Muscle of leg (tissue), 11 donors: ENCODE measurements around the gene SYNGR2. TPM values are rescaled to one million over a fixed set of nuclear protein-coding genes. Genes with fewer than 3 reads are reported as not detected.
A peak's percentile ranks its signal among the peaks of the same experiment; 100 is the strongest.

Experiments
- DNase-seq: peaks from one replicate; pipeline ENCODE4 v3.0.0; 2013
- H3K27ac ChIP-seq: one replicate; pipeline ENCODE4 v1.5.1; 2013; ENCODE audit warnings: mild to moderate bottlenecking, low read length, control low read depth
- H3K27me3 ChIP-seq: one replicate; pipeline ENCODE4 v1.6.1; 2013; ENCODE audit warnings: low read length; ENCODE audit not compliant: control insufficient read depth, insufficient read depth
- H3K36me3 ChIP-seq: one replicate; pipeline ENCODE4 v1.6.1; 2013; ENCODE audit warnings: low read length; ENCODE audit not compliant: control insufficient read depth, insufficient read depth
- H3K4me1 ChIP-seq: one replicate; pipeline ENCODE4 v1.6.1; 2013; ENCODE audit warnings: low read length; ENCODE audit not compliant: control insufficient read depth, insufficient read depth
- H3K4me3 ChIP-seq: one replicate; pipeline ENCODE4 v1.5.1; 2013; ENCODE audit warnings: low read length, control low read depth
- H3K9me3 ChIP-seq: replicated peaks from 2 replicates; pipeline ENCODE4 v1.6.1; 2013; ENCODE audit warnings: low read depth, low read length; ENCODE audit not compliant: control insufficient read depth
- WGBS: methylation state at CpG from one replicate; pipeline ENCODE4 v1.1.5; 2013; ENCODE audit warnings: missing lambda C conversion rate; ENCODE audit not compliant: insufficient coverage; 5-methylcytosine and 5-hydroxymethylcytosine counted together
- polyA plus RNA-seq, 8 donors: library from polyadenylated mRNA; unstranded; fragments of 120-200 nt; gene quantifications; one replicate each; pipeline versions ENCODE4 v1.2.1 to v1.2.3, GENCODE V29; 2013; ENCODE audit warnings: inconsistent platforms in 1 of 8, low replicate concordance in 1 of 8; ENCODE audit not compliant: insufficient read length in 8 of 8, insufficient read depth in 1 of 8
- total RNA-seq: library from RNA; stranded (reverse); fragments of 120-200 nt; gene quantifications from one replicate; pipeline ENCODE4 v1.2.4, GENCODE V29; 2013

SYNGR2 gene
- total and polyA plus RNA-seq, 9 donors = 31.4 to 103 (median 86.3) TPM

GRCh38 chr17:78182504-78182903, 14.1 kb downstream of the SYNGR2 start:
- whole genome bisulfite sequencing = 86% methylated on average over 11 of the region's 13 CpGs
- DNase-seq = no peak
- no peak overlapping the region for H3K27ac ChIP-seq
- peaks cover 34% of the 10 kb centered on the region for H3K36me3 ChIP-seq
- H3K27me3 ChIP-seq = no peaks in the 10 kb centered on the region
- no peaks in the 10 kb centered on the region for H3K9me3 ChIP-seq
- H3K4me3 ChIP-seq = no peak overlapping the region
- H3K4me1 ChIP-seq = peaks cover 53% of the 10 kb centered on the region

DNA sequence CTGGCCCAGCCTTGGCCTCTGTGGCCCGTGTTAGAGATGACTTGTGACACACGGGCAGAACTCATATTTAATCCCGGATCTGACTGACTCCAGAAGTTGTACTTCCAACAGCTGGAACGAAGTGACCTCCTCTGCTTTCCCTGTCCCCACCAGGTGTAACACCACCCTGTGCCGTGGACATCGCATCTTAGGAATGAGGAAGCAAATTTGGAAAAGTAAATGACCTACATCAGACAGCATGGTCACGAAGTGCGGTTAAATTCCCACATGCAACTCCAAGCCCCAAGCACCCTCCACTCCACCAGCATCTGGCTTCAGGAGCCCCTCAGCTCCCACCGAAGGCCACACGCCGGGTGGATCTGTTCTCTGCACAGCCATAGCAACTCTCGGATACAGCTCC, 15.5 kb downstream of the SYNGR2 start:
- H3K4me1 ChIP-seq = peaks cover 49% of the 10 kb centered on the region
- 51% methylated on average over 3 of the region's 12 CpGs for WGBS
- peaks cover 25% of the 10 kb centered on the region for H3K36me3 ChIP-seq
- peak overlapping the region; percentile 20 for H3K27ac ChIP-seq
- H3K27me3 ChIP-seq = no peaks in the 10 kb centered on the region
- H3K4me3 ChIP-seq = no peak overlapping the region
- no peaks in the 10 kb centered on the region for H3K9me3 ChIP-seq
- DNase-seq = no peak

DNA sequence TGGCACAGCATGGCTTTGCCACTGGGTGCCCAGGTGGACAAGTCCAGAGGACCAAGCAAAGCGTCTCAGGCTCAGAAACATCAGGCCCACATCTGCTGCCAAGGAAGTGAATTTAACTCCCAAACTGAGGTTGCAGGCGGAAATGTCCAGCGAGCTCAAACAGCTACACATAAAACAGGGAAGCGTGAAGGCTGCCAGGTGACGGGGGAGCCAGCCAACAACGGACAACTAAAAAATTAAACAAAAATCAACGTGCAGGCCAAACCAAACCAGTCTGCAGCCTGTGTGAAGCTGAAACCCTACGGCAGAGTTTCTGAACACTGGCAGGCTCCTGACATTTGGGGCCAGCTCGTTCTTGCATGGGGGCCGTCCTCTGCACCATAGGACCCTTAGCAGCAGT, 16.0 kb downstream of the SYNGR2 start:
- no peak for DNase-seq
- H3K4me3 ChIP-seq = no peak overlapping the region
- H3K9me3 ChIP-seq = no peaks in the 10 kb centered on the region
- peak overlapping the region; percentile 20 for H3K27ac ChIP-seq
- 42% methylated on average over 10 of the region's 10 CpGs for WGBS
- no peaks in the 10 kb centered on the region for H3K27me3 ChIP-seq
- H3K36me3 ChIP-seq = peaks cover 22% of the 10 kb centered on the region
- H3K4me1 ChIP-seq = peaks cover 45% of the 10 kb centered on the region

DNA sequence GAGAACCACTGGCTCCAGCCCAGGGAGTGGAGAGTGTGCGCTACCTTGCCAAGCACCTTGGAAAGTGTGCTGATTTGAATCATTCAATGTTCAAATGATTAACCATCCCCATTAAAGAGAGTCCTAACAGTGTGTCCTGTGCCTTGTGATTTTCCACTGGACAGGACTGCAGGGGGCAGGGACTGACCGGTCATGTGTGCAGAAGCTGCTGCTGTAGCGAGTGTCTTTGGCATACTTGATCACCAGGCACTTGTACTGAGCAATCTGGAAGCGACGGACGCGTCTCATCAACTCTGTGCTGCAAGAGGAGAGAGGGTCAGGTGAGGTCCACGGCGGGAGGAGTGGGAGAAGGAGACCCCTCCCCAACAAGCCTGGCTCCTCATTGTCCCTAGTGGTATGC, 16.5 kb downstream of the SYNGR2 start:
- Histone ChIP-seq H3K36me3 (peaks cover 21% of the 10 kb centered on the region), H3K4me1 (peaks cover 40% of the 10 kb centered on the region), H3K4me3 (no peak overlapping the region), H3K27me3 (no peaks in the 10 kb centered on the region), H3K27ac (no peak overlapping the region), H3K9me3 (no peaks in the 10 kb centered on the region)
- no peak for DNase-seq
- 30% methylated on average over 2 of the region's 9 CpGs for WGBS

DNA sequence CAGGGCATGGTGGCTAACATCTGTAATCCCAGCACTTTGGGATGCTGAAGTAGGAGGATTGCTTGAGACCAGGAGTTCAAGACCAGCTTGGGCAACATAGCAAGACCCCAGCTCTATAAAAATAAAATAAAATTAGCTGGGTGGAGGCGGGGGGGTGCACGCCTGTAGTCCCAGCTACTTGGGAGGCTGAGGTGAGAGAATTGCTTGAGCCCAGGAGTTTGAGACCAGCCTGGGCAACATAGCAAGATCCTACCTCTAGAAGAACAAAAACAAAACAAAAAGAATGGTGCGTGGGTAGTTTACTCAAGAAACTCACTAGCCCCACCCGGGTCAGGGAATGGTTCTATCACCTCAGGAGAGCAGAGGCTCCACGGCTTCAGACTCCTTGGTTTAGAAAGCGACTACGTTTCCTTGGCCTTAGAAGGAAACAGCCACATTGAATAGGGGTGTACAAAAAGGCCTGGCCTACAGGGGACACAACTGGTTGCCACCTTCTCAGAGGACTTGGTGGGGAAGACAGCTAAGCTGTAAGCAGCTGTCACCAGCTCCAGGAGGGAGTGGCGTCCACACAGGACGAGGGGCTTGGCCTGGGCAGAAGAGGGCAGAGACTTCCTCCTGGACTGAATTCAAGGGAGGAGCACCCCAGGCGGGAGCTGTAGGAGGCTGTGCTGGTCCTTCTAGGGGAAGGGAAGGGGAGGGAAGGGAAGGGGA, 17.8 kb downstream of the SYNGR2 start:
- peak; percentile 74 for DNase-seq
- no peaks in the 10 kb centered on the region for H3K9me3 ChIP-seq
- peak overlapping the region; percentile 59 for H3K27ac ChIP-seq
- 39% methylated on average over 5 of the region's 10 CpGs for WGBS
- peaks cover 21% of the 10 kb centered on the region for H3K36me3 ChIP-seq
- no peaks in the 10 kb centered on the region for H3K27me3 ChIP-seq
- H3K4me1 ChIP-seq = peaks cover 37% of the 10 kb centered on the region
- H3K4me3 ChIP-seq = peak overlapping the region; percentile 78

DNA sequence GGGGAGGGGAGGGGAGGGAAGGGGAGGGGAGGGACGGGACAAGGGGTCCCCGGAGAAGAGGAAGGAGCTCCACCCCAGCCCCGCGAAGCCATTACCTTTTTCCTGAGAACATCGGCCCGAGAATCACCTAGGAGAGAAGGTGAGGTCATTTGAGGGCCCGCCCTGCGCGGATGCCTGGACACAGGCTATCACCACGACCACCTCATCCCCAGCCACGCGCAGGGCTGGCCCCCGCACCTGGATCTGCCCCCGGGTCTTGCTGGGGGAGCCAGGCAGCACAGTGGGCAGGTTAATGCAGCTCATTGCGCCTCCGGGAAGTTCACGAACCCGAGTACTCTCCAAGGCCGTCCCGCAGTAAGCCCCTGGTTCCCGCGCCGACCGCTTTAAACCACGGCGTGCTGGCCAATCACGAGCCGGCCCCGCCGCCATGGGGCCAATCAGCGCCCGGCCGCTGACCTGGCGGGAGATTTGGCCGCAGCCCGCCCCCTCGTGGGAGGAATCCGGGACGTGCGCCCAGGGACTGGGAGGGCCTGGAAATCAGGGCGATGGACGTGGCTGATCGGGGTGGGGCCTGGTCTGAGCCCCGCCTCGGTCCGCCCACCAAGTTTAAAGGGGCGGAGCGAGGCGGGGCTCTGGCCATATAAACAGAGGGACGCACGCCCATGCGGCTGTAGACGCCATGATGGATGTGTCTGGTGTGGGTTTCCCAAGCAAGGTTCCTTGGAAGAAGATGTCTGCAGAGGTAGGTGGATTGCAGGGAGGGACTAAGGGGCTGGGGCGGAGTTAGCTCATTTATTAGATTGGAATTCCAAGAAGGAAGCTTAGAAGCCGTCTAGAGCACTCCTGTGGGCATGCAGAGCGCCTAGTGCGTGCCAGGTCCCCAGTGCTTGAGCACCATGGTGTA, 18.6 kb downstream of the SYNGR2 start, which contains the start of the genes AFMID and TK1:
TSS of gene AFMID (plus strand) at position 671 of the 904 bp plus-strand sequence. CDS start at position 680, 9 bp downstream.
TSS of gene TK1 (minus strand) at position 361 of the 904 bp plus-strand sequence. CDS start at position 303, 58 bp downstream.
- no peaks in the 10 kb centered on the region for H3K27me3 ChIP-seq
- H3K27ac ChIP-seq = peak within 1 kb of the TSS; percentile 87
- peaks cover 37% of the 10 kb centered on the region for H3K4me1 ChIP-seq
- H3K36me3 ChIP-seq = peaks cover 24% of the 10 kb centered on the region
- peak within 1 kb of the TSS; percentile 78 for H3K4me3 ChIP-seq
- 5% methylated on average over 51 of the region's 57 CpGs for WGBS
- peak; percentile 98 for DNase-seq
- H3K9me3 ChIP-seq = no peaks in the 10 kb centered on the region

DNA sequence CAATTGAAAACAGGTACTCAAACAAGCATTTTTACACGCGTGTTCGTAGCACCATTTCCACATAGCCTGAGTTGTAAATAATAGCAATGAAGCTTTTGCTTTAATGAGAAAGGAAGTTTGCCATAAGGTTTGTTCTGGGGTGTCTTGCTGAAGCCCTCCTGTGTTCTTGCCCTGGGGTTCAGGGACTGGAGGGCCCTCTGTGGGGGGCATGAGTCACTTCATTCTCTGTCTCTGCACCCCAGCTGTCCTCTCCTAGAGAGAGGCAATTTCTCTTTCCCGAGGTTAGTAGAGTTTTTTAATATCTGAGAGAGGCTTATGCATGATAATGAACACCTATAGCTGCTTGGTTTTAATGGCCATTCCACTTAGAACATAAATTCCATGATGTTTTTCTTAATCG, 28.3 kb downstream of the SYNGR2 start:
- no peaks in the 10 kb centered on the region for H3K27me3 ChIP-seq
- H3K27ac ChIP-seq = no peak overlapping the region
- no CpG with 5 or more reads among the region's 5 CpGs for WGBS
- peaks cover 31% of the 10 kb centered on the region for H3K36me3 ChIP-seq
- H3K4me3 ChIP-seq = no peak overlapping the region
- H3K9me3 ChIP-seq = no peaks in the 10 kb centered on the region
- DNase-seq = no peak
- no peaks in the 10 kb centered on the region for H3K4me1 ChIP-seq

DNA sequence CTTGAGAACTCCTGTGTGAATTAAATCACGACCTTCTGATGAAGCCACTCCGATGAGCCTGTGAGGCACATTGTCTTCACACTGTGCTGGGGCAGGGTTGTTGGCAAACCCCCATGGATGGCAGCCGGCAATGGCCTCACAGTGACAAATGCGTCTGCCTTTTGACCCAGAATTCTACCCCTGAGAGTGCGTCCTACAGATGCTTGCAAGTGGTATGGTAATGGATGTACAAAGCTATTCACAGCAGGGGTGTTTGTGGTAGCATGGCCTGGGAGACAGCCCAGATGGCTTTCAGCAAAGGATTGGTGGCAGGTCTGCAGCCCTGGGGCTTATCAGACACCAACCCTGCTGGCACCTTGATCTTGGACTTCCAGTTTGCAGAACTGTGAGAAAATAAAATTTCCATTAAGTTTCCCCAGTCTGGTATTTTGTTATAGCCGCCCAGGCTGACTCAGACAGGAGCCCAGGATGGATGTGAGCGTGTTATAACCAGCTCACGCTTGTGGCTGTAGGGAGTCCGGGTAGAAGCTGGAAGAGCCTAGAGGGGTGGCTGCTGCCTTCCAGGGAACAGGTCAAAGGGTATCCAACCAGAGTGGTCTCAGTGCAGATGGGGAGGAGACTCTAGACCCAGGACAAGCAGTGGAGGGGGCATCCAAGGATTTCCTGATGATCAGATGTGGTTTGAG, 28.9 kb downstream of the SYNGR2 start:
- DNase-seq = no peak
- Histone ChIP-seq H3K4me3 (no peak overlapping the region), H3K27ac (no peak overlapping the region), H3K4me1 (no peaks in the 10 kb centered on the region), H3K27me3 (no peaks in the 10 kb centered on the region), H3K36me3 (peaks cover 28% of the 10 kb centered on the region), H3K9me3 (no peaks in the 10 kb centered on the region)
- 83% methylated on average over 8 of the region's 9 CpGs for WGBS

DNA sequence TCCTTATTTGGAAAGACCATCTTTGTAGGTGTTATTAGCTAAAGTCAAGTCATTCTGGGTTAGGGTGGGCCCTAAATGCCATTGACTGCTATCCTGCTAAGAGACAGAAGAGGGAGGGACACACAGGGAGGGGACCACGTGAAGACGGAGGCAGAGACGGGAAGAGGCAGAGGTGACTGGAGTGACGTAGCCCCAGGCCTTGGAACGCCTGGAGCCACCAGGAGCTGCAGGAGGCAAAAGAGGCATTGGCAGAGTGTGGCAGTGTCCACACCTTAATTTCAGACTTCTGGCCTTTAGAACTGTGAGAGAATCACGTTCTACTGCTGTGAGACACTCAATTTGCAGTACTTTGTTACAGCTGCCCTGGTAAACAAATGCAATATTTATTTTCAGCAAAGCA, 32.1 kb downstream of the SYNGR2 start:
- H3K27ac ChIP-seq = no peak overlapping the region
- WGBS = 84% methylated on average over 6 of the region's 6 CpGs

GRCh38 chr17:78202666-78203065, 34.3 kb downstream of the SYNGR2 start:
- DNase-seq = no peak
- Histone ChIP-seq H3K36me3 (peaks cover 37% of the 10 kb centered on the region), H3K27ac (no peak overlapping the region), H3K4me1 (no peaks in the 10 kb centered on the region), H3K27me3 (no peaks in the 10 kb centered on the region), H3K4me3 (no peak overlapping the region), H3K9me3 (no peaks in the 10 kb centered on the region)
- WGBS = 98% methylated on average over 8 of the region's 8 CpGs

More for the DNA sequence above, 32.1 kb downstream of the SYNGR2 start:
- H3K4me3 ChIP-seq = no peak overlapping the region
- no peaks in the 10 kb centered on the region for H3K9me3 ChIP-seq
- no peaks in the 10 kb centered on the region for H3K27me3 ChIP-seq
- peaks cover 40% of the 10 kb centered on the region for H3K36me3 ChIP-seq
- DNase-seq = no peak
- H3K4me1 ChIP-seq = no peaks in the 10 kb centered on the region
